GOT3 (cell line): ENCODE measurements around the gene MROH8.
"Not testable (repeated sequence)": the region's sequence is repeated elsewhere in the genome, so short reads cannot be mapped to it uniquely, and the experiment has no call there.

Source experiments
- DNase-seq: peaks from one replicate; lab custom pipeline; 2025; ENCODE audit warnings: mixed read lengths; lab: John Stamatoyannopoulos, UW

Gene MROH8

DNA sequence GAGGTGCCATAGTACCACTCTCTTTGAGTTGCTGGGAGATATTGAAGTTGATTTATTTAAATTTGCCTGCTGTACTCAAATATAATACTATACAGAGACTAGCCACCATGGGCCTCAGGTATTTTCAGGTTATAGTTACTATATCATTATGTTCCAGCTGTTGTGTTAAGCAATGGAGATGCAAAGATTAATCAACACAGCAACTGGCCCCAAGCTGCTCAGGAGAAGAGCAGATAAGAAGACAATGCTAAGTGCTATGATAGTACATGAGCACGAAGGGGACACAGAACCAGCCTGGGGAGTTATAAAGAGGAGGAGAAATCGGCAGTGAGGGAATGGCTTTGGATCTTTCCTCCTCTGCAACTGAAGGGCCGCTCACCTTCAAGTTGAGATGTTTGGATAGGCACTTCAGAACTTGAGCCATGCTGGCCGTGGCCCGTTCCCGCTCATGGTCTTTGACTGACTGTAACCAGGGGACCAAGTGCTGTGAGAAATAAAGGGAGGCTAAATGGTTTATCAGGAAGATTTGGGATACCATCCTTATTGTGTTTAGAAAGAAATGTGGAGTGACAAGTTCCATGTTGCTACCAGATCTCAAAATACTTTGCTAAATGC is 24.6 kb downstream of the MROH8 start:
- no peak for DNase-seq

DNA sequence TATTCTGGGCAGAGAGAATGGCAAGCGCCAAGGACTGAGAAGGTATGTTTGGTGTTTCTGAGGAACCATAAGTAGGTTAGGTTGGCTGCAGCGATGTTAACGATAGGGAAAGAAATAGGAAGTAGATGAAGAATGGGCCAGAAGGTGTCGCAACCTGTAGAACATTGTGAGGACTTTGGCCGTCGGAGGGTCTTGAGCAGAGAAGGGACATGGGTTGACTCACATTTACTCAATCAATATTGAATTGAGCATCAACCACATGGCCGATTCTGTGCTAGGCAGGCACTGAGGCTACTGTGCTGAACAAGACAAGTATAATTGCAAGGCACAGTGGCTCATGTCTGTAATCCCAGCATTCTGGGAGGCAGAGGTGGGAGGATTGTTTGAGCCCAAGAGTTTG is 27.1 kb downstream of the MROH8 start:
- no peak for DNase-seq

DNA sequence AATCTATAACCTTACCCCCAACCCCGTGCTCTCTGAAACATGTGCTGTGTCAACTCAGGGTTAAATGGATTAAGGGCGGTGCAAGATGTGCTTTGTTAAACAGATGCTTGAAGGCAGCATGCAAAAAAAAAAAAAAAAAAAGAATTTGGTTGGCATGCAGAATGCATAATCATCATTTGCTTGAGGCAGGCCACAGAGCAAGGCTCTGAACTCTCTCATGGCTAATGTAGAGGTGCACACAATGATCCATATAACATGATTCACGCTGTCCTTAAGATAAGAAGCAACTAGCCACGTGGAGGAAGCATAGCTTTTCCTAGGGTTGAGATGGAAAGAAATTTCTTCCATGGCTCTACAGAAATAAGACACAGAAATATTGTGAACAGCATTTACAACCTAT is 27.8 kb downstream of the MROH8 start:
- DNase-seq, result no peak

DNA sequence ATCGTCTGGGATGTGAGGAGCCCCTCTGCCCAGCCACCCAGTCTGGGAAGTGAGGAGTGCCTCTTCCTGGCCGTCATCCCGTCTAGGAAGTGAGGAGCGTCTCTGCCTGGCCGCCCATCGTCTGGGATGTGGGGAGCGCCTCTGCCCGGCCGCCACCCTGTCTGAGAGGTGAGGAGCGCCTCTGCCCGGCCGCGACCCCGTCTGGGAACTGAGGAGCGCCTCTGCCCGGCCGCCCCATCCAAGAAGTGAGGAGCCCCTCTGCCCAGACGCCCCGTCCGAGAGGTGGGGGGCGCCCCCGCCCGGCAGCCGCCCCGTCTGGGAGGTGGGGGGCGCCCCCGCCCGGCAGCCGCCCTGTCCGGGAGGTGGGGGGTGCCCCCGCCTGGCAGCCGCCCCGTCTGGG is 28.5 kb downstream of the MROH8 start:
- not testable (repeated sequence) for DNase-seq

DNA sequence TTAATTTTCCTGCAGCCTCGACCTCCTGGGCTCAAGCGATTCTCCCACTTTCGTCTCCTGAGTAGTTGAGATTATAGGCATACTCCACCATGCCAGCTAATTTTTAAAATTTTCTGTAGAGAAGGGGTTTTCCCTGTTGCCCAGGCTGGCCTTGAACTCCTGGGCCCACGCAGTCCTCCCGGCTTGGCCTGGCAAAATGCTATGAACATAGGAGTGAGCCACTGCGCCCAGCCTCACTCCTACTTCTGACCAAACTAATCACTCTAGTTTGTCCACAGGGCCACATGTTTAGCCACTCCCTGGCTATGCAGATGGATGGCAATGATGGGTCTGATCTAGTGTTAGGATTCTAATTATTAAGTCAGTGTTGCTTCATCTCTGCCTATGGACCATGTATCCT is 32.1 kb downstream of the MROH8 start:
- no peak for DNase-seq

DNA sequence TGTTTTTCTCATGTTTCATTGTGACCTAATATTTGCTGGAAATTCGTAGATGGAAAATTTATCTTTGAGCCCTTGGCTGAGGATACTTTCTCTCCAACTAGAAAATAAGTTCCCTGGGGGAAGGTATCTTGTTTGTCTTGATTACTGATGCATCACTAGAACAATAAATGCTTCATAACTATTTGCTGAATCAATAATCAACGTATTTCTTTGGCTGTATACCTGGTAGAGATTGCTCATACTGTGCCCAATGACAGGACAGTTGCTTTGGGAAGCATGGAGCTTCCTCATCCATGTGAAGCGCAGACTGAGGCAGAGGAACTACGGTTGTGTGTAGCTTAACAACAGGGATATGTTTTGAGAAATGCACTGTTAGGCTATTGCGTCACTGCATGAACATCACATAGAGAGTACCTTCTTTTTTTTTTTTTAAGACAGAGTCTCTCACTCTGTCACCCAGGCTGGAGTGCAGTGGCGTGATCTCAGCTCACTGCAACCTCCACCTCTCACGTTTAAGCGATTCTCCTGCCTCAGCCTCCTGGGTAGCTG is 34.4 kb downstream of the MROH8 start:
- no peak for DNase-seq

DNA sequence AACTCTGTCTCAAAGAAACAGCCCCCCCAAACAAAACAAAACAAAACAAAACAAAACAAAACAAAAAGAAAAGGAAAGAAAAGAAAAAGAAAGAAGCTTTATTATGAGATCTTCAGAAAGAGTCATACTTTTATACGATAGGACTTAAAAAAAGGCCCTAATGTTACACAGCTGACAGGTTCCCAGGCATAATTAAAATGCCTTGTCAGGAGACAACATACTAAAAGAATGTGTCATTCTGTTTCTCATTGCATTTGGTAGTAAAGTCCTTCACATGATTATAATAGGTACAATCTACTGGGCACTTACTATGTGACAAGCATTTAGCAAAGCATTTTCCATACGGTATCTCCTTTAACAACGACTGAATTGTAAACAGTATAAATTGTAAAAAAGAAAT is 36.6 kb downstream of the MROH8 start:
- DNase-seq, result no peak

DNA sequence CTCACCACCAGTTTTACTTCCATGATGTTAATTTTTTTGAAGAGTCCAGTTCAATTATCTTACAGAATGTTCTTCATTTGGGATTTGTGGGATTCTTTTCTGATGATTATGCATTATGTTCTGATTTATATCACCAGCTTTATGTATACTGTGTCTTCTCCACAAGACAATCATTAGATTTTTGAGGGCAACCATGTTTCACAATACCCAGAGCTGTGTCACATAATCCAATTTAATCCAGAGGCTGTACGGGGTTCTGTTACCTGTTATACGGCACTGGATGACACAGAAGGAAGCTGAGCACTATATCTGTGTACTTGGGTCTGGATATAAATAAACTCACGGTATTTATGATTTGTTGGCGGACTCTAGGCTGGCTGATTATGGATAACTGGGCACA is 41.8 kb downstream of the MROH8 start:
- no peak for DNase-seq

DNA sequence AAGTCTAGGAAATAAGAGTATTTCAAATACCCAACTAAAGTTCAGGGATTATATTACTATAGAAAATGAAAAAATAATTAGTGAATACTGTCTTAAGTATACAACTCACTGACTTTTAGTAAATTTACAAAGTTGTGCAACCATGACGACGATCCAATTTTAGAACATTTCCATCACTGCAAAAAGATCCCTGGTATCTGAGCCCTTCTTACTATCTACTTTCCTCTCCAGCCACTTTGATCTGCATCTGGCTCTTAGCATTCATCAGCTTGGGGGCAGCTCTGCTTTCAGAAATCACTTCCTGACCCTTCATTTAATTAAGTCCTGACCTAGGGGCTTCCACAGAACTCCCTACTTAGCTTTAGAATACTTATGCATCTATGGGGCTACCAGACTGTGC is 45.4 kb downstream of the MROH8 start:
- no peak for DNase-seq

DNA sequence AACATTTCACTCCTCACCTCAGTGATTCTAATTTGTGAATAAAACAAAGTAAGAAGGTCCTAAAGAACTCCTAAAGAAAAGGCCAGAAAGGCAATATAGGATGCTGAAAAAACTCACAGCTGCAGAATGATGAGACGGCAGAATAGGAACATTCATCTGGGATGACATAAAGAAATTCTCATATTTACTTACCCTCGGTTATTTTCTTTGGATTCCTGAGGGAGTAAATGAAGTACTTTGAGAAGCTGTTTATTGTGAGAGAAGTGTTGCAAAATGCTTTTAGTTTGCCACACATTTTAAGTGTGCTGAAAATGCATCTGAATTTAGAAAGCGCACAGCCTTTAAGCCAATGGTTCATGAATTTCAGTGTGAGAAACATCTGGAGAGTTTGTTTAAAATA is 47.9 kb downstream of the MROH8 start:
- no peak for DNase-seq

DNA sequence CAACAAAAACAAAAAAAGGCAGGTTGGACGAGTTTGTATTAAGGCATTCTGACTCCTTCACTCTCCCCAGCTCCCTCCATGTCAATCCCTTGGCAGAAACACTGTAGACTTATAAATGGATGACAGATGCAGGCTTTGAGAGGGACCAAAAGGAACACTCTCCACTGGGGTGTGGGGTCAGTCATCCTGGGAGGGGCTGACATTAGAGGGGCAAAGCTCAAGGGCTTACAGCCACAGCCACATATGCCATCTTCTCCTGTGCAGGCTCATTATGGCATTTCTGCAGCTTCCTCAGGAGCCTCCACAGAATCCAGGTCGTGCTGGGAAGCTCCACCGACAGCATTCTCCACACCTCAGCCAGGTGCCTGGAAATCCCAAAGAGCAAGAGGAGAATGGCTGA is 50.5 kb downstream of the MROH8 start:
- DNase-seq, result no peak

DNA sequence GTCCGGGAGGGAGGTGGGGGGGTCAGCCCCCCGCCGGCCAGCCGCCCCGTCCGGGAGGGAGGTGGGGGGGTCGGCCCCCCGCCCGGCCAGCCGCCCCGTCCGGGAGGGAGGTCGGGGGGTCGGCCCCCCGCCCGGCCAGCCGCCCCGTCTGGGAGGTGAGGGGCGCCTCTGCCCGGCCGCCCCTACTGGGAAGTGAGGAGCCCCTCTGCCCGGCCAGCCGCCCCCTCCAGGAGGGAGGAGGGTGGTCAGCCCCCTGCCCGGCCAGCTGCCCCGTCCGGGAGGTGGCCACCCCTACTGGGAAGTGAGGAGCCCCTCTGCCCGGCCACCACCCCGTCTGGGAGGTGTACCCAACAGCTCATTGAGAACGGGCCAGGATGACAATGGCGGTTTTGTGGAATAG is 53.1 kb downstream of the MROH8 start:
- not testable (repeated sequence) for DNase-seq

DNA sequence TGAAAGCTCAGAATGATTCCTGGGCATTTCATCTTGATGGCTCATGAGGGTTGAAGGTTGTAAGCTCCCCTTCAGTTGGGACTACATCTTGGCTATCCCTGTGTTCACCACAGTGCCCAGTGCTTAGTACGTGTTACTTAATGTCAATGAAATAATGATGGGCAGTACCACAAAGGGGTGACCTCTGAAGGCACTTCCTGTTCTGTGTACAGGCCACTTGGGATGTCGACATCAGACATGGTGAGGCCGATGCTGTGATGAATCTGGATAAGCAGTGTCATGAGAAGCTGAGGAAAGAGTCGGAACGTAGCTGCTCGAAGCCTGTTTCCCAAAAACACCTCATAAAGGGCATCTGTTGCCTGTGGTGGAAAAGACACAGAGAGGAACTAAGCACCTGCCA is 55.9 kb downstream of the MROH8 start:
- DNase-seq, result no peak

DNA sequence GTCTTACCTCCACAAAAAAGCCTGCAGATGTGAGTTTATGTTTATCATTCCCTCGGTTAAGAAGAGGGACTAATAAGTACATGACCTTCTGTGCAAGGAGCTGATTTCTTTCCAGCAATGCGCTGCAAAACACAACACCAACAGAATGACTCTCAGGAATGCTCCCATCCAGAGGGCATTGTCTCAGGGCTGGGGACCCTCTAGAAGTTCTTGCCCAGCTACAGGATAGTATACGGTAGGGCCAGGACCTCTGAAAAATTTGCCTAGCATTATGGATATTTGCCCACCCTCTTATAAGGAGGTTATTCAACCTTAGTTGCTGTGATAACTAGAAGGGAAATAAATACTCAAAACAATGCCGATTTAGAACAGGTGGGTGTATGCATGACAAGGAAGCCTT is 58.9 kb downstream of the MROH8 start:
- DNase-seq, result no peak

DNA sequence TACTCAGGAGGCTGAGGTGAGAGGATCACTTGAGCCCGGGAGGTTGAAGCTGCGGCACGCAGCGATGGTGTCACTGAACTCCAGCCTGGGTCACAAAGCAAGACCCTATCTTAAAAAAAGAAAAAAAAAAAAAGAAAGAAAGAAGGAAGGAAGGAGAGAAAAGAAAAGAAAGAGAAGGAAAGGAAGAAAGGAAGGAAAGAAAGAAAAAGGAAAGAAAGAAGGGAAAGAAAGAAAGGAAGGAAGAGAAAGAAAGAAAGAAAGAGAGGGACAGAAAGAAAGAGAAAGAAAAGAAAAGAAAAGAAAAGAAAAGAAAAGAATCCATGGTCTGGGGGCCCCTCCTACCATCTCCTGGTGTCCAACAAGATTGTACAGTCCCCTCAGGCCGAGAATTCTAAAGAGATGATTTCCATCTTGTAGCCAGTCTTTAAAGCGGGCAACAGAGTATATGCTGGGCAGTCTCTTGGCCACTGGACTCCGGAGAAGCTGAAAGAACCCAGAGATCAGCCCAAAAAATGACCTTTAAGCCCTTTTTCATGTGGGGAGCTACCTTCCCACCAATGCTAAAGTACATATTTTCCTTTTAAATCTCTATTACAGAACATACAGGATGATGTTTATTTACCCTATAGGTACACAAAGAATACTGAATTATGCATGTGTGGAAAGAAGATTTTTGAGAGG is 59.9 kb downstream of the MROH8 start:
- no peak for DNase-seq

DNA sequence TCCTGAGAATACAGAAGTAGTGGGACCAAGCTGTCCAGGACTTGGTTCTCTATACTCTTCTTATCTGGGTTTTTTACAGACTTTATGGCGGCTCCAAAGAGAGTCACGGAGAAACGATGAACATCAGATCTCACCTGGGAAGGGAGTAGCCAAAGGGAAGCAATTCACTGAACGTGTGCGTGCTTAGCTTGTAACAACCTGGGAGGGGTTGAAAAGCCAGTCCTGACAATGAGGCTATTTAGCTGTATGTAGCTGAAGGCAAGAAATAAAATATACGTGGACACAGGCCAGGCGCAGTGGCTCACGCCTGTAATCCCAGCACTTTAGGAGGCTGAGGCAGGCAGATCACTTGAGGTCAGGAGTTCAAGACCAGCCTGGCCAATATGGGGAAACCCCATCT is 65.3 kb downstream of the MROH8 start:
- no peak for DNase-seq

DNA sequence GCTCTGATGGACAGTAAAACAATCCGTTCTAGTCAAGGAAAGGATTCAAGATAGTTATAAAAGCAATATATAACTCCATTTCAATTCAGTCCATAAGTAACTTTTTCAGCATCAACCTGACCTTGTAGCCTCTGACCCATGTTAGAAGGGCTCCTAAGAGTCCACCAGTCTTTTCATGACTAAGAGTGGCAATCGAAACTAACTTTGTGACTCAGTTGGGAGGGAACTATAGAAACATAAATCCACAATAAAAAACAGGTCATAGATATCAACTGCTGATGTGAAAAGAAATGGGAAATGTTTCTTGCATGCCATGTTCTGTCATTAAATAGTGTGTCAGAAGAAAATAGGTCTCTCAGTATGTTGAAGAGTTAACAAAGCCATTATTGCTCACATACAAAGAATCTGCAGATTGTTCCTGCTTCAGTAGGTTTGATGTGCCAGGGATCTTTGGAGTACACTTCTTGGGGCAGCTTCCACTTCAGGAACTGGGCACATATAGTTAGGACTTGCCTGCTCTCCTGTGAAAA is 67.4 kb downstream of the MROH8 start:
- no peak for DNase-seq

DNA sequence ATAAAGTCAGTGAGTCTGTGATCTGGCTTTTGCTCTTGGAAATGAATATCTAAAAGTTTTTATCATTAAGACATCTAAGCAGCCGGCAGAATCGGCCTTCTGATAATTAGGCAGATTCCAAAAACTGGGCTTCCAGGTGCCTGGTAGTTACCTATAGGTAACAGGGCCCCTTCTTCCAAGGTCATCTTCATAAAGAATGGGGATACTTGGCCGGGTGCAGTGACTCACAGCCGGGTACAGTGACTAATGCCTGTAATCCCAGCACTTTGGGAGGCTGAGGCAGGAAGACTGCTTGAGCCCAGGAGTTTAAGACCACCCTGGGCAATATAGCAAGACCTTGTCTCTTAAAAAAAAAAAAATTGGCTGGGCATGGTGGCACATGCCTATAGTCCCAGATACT is 70.7 kb downstream of the MROH8 start:
- no peak for DNase-seq

DNA sequence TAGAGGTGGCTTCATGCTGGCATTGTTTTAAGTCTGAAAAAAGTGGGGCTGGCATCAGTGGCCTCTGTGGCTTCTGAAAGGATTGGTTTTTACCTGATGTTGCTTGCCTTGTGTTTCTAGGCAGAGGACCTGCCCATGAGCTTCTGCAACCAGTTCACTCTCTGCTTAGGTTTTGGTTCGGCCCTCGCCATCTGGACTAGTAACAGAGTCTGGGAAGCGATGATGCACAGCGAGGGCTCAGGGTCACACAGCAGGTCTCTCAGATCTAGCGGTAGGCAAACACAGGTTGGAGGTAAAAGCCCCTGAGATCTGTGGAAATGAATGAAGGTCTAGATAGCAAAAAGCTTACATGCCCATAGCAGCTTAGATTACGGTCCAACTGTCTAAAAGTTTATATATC is 76.8 kb downstream of the MROH8 start:
- no peak for DNase-seq

DNA sequence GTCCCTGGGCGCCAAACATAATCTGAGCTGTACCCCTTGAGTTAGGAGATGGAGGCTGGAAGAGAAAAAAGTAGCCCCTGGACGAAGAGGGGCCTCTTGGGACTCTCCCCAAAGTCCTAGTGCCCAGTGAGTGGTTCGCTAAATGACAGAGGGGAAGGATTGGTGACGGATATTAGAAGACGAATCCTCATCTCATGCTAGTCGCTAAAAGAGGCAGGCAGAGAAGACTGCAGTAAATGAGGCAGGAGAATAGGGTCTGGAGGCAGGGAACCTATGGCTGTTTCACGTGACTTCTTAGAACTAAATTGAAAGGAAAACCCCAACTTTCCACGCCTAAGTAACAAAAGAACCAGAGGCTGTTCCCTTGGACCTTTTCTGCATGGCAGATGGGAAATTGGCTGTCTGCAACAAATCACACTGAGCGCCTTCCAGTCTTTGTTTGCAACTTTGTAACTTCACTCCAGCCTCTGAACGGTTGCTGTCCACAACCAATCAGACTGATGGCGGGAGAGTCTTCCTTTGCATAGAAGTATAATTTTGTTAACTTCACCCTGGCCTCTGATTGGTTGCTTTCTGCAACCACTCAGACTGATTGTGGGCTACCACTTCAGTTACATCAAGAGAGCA is 82.8 kb downstream of the MROH8 start:
- no peak for DNase-seq

DNA sequence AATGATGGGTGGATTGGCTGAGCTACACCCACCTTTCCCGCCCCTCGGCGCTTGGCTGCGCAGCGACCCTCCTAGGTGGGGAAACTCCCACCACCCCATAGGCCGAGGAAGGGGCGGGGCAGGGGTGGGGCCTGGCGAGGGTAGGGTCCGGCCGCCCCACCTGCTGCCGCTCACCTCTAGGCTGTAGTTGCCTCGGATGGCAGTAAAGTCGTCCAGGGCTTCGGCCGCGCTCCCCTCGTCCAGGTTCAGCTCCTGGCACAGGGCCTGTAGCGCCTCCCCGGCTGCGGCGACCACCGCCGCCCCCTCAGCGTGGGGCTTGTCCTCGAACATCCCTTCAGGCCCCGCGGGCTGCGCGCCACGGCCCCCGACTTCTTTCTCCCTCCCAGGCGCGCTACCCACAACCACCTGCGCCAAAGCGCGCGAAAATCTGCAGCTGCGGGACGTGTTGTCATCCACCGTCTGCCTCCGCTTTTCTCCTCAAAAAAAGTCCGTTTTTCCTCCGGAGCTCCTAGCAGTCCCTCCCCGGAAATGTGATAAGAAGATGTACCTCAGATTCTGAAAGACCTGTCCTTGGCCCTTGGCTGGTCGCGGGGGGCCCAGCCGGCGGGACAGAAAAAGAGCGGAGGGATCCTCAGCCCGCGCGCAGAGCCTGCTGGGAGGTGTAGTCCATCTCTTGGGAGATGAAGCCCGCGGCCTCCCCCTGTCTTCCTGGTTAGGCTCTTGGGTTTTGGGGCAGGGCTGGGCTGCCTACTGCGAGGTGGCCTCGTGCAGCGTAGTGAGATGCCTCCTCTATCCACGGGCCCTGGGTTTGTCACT is 83.5 kb downstream of the MROH8 start, which contains the start of gene RBL1:
Gene RBL1 (minus strand): TSS at position 399 of the 816 bp plus-strand sequence. CDS start 69 bp downstream, at position 330.
- DNase-seq, result peak; percentile 83

DNA sequence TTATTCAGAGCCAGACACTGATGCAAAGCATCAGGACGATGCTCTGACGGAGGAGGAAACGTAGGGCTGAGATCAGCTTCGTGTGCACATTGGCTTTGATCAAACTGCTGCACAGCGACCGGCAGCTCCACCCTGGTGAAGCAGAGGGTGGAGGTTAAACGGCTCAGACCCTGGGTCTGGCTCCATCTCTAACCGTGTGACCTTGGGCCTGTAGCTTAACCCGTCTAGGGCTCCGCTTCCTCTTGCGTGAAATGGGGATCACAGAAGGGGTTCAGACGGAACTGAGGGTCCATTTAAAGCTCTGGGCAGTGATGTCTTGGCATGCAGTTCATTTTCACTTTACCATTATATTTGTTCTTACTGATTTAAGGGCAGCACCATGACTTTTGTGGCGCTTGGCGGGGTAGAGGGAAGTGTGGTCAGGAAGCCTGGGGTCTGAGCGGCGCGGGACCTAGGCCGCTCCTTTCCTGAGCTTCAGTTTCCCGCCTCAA is 84.2 kb downstream of the MROH8 start:
- no peak for DNase-seq
